HEK293T (cell line): ENCODE results near the gene SH3PXD2A.

Experiments used
- FOXA1 ChIP-seq: fragments of 450-650 bp; IDR thresholded peaks from 2 replicates; pipeline ENCODE4 v1.6.1; 2016; ENCODE audit warnings: mild to moderate bottlenecking
- TARDBP ChIP-seq: fragments of 450-650 bp; IDR thresholded peaks from 2 replicates; pipeline ENCODE4 v1.6.1; 2016

DNA sequence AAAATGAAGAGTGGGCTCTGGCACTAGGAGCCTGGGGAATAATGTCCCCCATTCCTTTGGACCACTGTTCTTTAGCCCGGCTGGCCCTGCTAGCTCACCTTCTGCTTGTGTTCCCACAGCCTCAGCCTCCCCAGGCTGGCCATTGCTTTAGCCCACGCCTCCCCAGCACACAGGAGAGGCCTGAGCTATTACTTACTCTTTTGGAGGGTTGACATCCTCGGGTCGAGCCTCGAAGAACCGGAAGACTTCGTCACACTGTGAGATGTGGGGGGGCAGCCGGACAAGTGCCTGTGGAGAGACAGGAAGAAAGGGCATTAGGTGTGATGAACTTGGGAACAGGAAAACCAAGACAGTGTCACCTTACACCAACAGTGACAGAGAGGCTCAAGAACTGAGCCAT lies 131.3 kb downstream of the SH3PXD2A start:
- TF ChIP-seq FOXA1 (no peak), TARDBP (no peak)
